ENCODE measurements around the gene CEMIP2.
A peak's percentile ranks its signal among the peaks of the same experiment; 100 is the strongest.
"Not testable (repeated sequence)": the region's sequence is repeated elsewhere in the genome, so short reads cannot be mapped to it uniquely, and the experiment has no call there.

The CEMIP2 gene

GRCh38 chr9:71716138-71716909 lies 52.0 kb downstream of the CEMIP2 start:
- no peak for DNase-seq (ENCODE audit: low read depth)

DNA sequence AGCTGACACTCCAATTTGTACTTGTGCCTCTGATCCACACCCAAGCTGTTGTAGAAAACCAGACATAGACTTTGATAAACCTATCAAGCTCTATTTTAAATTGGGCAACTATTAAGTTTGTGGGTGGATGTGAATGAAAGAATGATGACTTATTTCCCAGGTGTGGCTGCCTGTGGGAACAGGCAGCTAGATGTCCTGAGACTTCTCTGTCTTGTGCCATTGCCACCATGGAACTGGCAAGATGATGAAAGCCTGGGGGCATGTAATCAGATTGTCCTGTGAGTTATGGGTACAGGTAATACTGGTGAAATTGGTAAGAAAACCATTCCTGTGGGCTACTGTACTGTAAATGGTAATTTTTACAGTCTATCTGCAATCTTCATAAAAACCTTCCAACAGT lies 57.5 kb downstream of the CEMIP2 start:
- DNase-seq (ENCODE audit: low read depth) = no peak

DNA sequence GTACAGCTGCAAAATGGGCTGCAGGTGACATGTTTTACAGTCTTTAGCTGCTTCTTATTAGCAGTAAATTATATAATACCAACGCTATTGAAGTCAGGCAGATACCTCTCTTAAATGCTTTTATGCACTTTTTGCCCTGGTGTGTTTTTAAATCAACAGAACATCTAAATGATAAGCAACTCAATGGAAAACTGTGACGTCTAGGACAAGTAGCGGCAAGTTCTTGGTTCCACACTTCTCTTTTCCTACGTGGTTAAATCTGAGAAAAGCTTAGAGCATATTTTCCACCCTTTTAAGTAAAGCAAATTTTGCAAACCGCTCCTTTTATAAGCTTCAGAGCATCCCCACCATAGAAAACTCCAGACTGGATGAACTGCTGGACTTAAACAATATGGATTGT lies 58.1 kb downstream of the CEMIP2 start:
- DNase-seq (ENCODE audit: low read depth) = no peak

- no peak for DNase-seq (ENCODE audit: low read depth)
Observed at GRCh38 chr9:71709384-71709783, 58.9 kb downstream of the CEMIP2 start.

DNA sequence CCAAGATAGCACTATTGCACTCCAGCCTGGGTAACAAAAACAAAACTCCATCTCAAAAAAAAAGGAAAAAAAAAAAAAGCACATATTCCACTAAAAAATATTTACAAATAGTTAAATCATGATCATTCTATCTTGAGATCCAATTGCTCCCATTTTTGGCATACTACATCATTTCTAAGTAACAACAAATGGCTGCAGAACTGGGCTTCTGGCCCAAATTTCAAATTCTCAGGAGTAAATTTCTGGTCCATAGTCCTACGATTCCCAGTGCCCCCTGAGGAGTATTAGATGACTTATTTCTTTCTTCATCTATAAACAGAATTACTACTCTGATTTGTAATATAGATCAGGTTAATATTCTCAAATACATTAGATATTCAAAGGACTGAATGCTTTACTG lies 62.1 kb downstream of the CEMIP2 start:
- DNase-seq (ENCODE audit: low read depth) = no peak

GRCh38 chr9:71704796-71705195 lies 63.5 kb downstream of the CEMIP2 start:
- DNase-seq (ENCODE audit: low read depth) = no peak

GRCh38 chr9:71703172-71703872 lies 65.0 kb downstream of the CEMIP2 start:
- peak; percentile 50 for DNase-seq (ENCODE audit: low read depth)

GRCh38 chr9:71697882-71698281 lies 70.4 kb downstream of the CEMIP2 start:
- DNase-seq (ENCODE audit: low read depth) = no peak

- DNase-seq (ENCODE audit: low read depth) = no peak
Observed at GRCh38 chr9:71694332-71694731, 74.0 kb downstream of the CEMIP2 start.

DNA sequence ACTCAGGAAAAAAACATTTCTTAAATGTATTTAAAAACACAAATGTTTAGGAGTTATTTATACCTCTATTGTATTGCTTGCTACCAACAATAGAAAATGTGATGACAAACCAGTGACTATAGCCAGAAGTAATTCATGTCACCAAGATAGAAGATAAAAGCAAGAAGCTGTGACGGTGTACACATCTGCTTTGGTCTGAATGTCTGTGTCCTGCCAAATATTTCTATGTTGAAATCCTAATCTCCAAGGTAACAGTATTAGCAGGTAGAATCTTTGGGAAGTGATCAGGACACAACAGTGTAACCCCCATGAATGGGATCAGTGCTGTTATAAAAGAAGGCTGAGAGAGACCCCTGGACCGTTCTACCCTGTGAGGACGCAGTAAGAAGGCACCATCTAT lies 74.7 kb downstream of the CEMIP2 start:
- DNase-seq (ENCODE audit: low read depth) = no peak

DNA sequence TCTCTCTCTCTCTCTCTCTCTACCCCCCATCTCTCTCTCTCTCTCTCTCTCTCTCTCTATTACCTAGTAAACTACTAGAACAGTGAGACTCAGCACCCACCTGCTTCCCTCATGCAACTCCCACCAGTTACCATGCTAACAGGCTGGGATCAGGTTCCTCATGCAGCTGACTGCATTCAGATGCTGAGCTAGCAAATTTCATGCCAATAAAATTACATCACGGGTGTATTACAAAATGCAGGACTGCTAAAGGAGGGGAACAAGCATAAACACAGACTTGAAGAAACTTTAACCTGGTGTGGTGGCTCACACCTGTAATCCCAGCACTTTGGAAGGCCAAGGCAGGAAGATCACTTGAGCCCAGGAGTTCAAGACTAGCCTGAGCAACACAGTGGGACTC lies 76.0 kb downstream of the CEMIP2 start:
- peak; percentile 81 for DNase-seq (ENCODE audit: low read depth)

GRCh38 chr9:71691576-71691975 lies 76.7 kb downstream of the CEMIP2 start:
- DNase-seq (ENCODE audit: low read depth) = not testable (repeated sequence)

DNA sequence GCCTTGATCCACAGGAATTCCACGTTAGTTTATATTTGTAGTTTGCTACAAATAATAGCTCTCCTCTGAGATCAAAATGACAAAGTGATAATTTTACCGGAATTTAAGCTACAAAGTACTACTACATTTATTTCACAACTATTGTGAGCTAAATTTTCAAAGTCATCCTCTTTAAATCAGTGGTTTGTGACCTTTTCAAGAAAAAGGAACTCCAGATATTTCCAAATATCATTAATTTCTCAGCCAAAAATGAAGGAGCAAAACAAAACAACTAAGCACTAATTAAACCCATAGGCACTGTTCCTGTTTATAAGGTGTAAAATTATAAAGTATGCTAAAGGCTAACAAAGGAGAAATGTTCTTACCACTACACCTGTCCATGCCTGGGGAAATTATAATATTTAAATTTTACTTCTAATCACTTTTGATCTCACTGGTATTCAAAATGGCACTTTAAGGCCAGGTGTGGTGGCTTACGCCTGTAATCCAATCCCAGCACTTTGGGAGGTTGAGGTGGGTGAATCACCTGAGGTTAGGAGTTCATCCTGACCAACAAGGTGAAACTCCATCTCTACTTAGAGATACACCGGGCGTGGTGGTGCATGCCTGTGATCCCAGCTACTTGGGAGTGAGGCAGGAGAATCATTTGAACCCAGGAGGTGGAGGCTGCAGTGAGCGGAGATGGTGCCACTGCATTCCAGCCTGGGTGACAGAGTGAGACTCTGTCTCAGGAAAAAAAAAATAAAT lies 77.5 kb downstream of the CEMIP2 start:
- no peak for DNase-seq (ENCODE audit: low read depth)

DNA sequence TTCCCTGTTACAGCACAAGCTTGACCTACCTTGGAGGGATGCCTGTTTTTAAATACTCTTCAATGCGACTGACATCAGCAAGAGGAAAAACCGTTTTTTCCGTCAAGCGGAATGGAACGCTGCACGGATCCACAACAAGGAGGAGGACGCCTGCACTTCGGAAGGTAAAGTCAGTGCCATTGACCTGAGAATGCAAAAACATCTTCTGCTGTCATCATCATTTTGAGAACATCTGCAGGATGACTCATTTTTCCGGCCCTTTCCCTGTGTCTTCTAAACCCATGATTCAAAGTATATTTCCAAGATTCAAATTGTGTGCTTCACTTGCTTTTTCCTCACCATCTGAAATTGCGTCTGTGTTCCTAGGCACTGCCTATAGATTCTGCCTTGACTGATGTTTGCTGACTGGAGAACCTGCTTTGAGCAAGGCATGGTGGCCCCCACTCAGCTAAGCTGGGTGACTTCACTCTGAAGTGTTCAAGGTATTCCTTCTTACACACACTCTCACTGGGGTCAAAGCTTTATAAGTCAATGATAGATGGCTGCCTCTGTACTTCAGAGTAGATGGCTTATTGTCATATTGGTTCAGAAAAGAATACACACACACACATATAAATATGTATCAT lies 78.1 kb downstream of the CEMIP2 start:
- DNase-seq (ENCODE audit: low read depth) = peak; percentile 73

DNA sequence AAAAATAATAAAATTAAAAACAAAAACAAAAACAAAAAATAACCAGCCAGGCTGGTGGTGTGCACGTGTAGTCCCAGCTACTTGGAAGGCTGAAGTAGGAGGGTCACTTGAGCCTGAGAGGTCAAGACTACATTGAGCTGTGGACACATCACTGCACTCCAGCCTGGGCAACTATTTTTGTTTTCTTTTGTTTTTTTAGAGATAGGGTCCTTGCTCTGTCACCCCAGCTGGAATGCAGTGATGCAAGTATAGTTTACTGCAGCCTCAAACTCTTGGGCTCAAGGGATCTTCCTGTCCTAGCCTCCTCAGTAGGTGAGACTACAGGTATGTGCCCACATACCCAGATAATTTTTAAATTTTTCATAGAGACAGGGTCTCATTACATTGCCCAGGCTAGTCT lies 80.6 kb downstream of the CEMIP2 start:
- no peak for DNase-seq (ENCODE audit: low read depth)

- no peak for DNase-seq (ENCODE audit: low read depth)
Observed at GRCh38 chr9:71685988-71686387, 82.3 kb downstream of the CEMIP2 start.

GRCh38 chr9:71685394-71685793 lies 82.9 kb downstream of the CEMIP2 start:
- no peak for DNase-seq (ENCODE audit: low read depth)

GRCh38 chr9:71684566-71684965 lies 83.7 kb downstream of the CEMIP2 start:
- DNase-seq (ENCODE audit: low read depth) = no peak

GRCh38 chr9:71683598-71684235 lies 84.6 kb downstream of the CEMIP2 start:
- peak; percentile 83 for DNase-seq (ENCODE audit: low read depth)

- peak; percentile 85 for DNase-seq (ENCODE audit: low read depth)
Observed at GRCh38 chr9:71681708-71682272, 86.5 kb downstream of the CEMIP2 start.

- DNase-seq (ENCODE audit: low read depth) = peak; percentile 52
Observed at GRCh38 chr9:71681104-71681707, 87.1 kb downstream of the CEMIP2 start.
